Measurements from ENCODE around the gene PCNX3. TPM values are rescaled to one million over a fixed set of nuclear protein-coding genes. Genes with fewer than 3 reads are reported as not detected.

Gene PCNX3
- total RNA-seq, 1 experiment from 2014 or later = 50.4 TPM

DNA sequence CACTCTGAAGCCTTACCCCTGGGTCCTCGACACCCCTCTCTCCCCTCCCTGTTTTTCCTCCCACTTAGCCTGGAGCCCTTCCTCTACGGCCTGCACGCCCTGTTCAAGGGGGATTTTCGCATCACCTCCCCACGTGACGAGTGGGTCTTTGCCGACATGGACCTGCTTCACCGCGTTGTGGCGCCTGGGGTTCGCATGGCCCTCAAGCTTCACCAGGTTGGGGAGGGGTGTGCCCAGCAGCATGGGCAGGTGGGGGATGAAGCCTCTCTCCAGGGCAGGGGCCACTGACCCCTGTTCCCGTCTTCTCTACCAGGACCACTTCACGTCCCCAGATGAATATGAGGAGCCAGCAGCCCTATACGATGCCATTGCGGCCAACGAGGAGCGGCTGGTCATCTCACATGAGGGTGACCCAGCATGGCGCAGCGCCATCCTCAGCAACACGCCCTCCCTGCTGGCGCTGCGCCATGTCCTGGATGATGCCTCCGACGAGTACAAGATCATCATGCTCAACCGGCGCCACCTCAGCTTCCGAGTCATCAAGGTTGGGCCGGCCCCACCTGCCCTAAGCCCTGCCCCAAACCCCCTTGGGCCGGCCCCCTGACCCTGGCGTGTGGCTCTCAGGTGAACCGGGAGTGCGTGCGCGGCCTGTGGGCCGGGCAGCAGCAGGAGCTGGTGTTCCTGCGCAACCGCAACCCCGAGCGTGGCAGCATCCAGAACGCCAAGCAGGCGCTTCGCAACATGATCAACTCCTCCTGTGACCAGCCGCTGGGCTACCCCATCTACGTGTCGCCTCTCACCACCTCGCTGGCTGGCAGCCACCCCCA is 19.5 kb downstream of the PCNX3 start:
- no peak overlapping the region for H3K4me3 ChIP-seq (replicated peaks in 1 of 2; ENCODE audit: low read depth in 1 of 2, low read length in 2 of 2)
- no peaks in the 10 kb centered on the region for H3K9me3 ChIP-seq (ENCODE audit: control insufficient read depth in 1 of 2, insufficient read depth in 1 of 2, low read depth in 1 of 2, low read length in 2 of 2)
- no peaks in the 10 kb centered on the region for H3K27me3 ChIP-seq (ENCODE audit: insufficient read depth, low read length)
- peaks cover 11 to 27% of the 10 kb centered on the region in 2 experiments for H3K4me1 ChIP-seq (ENCODE audit: control insufficient read depth in 1 of 2, insufficient read depth in 2 of 2, low read length in 2 of 2)
- DNase-seq (ENCODE audit: low read depth, low spot score) (no peak), ATAC-seq (no peak)
- no peak overlapping the region for H3K4me2 ChIP-seq (ENCODE audit: low read length)
- H3K9ac ChIP-seq (ENCODE audit: low read length) = no peak overlapping the region
- BruUV-seq (replicated peaks) = no TSS peak
- H2AFZ ChIP-seq (ENCODE audit: low read depth, low read length, poor library complexity, severe bottlenecking) = no peak overlapping the region
- peaks cover 8 to 51% of the 10 kb centered on the region in 2 experiments; a peak in 3 of 4 replicates for H3K36me3 ChIP-seq (ENCODE audit: control insufficient read depth in 1 of 2, insufficient read depth in 2 of 2, low read length in 2 of 2)
- H3K79me2 ChIP-seq (ENCODE audit: insufficient read depth, low read length) = peaks cover 13% of the 10 kb centered on the region; the same call in 1 of the 2 replicates
- RAD21 ChIA-PET (ENCODE audit: low non-redundant PET in 1 of 2, low total read pairs in 2 of 2, uncharacterized antibody in 2 of 2, unreplicated experiment in 2 of 2) = no interaction called here
- H3K9me2 ChIP-seq (ENCODE audit: insufficient read depth) = no peaks in the 10 kb centered on the region
- TF ChIP-seq EZH2phosphoT487 (IDR thresholded peaks at IDR 0.05; ENCODE audit: borderline replicate concordance) (no peak), ATF3 (IDR thresholded peaks at IDR 0.05) (no peak), ELF1 (IDR thresholded peaks at IDR 0.05; ENCODE audit: borderline replicate concordance, low read depth) (no peak), POLR2AphosphoS5 (IDR thresholded peaks at IDR 0.05; ENCODE audit: low read depth, low read length) (no peak), POLR2A (IDR thresholded peaks at IDR 0.05; ENCODE audit: borderline replicate concordance, extremely low read depth, insufficient read depth, insufficient read length) (no peak), CTCF (IDR thresholded peaks at IDR 0.05 in 2 of 3, conservative IDR thresholded peaks at IDR 0.05 in 1 of 3; ENCODE audit: borderline replicate concordance in 1 of 3, insufficient read depth in 1 of 3, low read depth in 2 of 3, low read length in 2 of 3) (no peak), MAX (IDR thresholded peaks at IDR 0.05) (no peak)
- TF ChIP-seq, protein P1, sequence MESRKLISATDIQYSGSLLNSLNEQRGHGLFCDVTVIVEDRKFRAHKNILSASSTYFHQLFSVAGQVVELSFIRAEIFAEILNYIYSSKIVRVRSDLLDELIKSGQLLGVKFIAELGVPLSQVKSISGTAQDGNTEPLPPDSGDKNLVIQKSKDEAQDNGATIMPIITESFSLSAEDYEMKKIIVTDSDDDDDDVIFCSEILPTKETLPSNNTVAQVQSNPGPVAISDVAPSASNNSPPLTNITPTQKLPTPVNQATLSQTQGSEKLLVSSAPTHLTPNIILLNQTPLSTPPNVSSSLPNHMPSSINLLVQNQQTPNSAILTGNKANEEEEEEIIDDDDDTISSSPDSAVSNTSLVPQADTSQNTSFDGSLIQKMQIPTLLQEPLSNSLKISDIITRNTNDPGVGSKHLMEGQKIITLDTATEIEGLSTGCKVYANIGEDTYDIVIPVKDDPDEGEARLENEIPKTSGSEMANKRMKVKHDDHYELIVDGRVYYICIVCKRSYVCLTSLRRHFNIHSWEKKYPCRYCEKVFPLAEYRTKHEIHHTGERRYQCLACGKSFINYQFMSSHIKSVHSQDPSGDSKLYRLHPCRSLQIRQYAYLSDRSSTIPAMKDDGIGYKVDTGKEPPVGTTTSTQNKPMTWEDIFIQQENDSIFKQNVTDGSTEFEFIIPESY (IDR thresholded peaks at IDR 0.05; ENCODE audit: extremely low read depth, insufficient replicate concordance, low read length) = no peak
- CTCF ChIA-PET = no interaction called here
- POLR2A ChIA-PET = no interaction called here
- H4K20me1 ChIP-seq (ENCODE audit: insufficient read depth) = no peaks in the 10 kb centered on the region
- no peak overlapping the region for H3K27ac ChIP-seq (ENCODE audit: low read depth, low read length)
- intact Hi-C loops (cut with micrococcal nuclease) = no loop called here

Measured in HCT116 (cell line).